HEK293T (cell line): ENCODE results near the gene GSTA5.
"Not testable (repeated sequence)": the region's sequence is repeated elsewhere in the genome, so short reads cannot be mapped to it uniquely, and the experiment has no call there.

ENCODE experiments used
- CTCF ChIA-PET: fragments of 350-600 bp; formaldehyde crosslinking; extraction: SDS; loops from one replicate; lab custom pipeline; 2021; ENCODE audit warnings: antibody characterized with exemption, inconsistent platforms; lab: Yijun Ruan, JAX
- POLR2A ChIA-PET: fragments of 350-600 bp; formaldehyde crosslinking; extraction: SDS; loops from one replicate; lab custom pipeline; 2020; ENCODE audit warnings: antibody characterized with exemption, inconsistent platforms; lab: Yijun Ruan, JAX
- DNase-seq: peaks from one replicate; pipeline ENCODE4 v3.0.0; 2012; ENCODE audit warnings: mixed read lengths; ENCODE audit errors: extremely low spot score
- ARNT ChIP-seq: fragments of 450-650 bp; IDR thresholded peaks from 2 replicates; pipeline ENCODE4 v1.6.1; 2017; ENCODE audit warnings: mild to moderate bottlenecking
- BHLHE40 ChIP-seq: fragments of 450-650 bp; IDR thresholded peaks from 2 replicates; pipeline ENCODE4 v1.6.1; 2016; ENCODE audit warnings: mild to moderate bottlenecking, moderate library complexity, borderline replicate concordance
- CTBP1 ChIP-seq: fragments of 450-650 bp; IDR thresholded peaks from 2 replicates; pipeline ENCODE4 v1.6.1; 2016; ENCODE audit warnings: borderline replicate concordance
- ELF4 ChIP-seq: fragments of 450-650 bp; IDR thresholded peaks from 2 replicates; pipeline ENCODE4 v1.6.1; 2017; ENCODE audit warnings: antibody characterized with exemption
- FOXA1 ChIP-seq: fragments of 450-650 bp; IDR thresholded peaks from 2 replicates; pipeline ENCODE4 v1.6.1; 2016; ENCODE audit warnings: mild to moderate bottlenecking
- FOXK2 ChIP-seq: fragments of 450-650 bp; IDR thresholded peaks from 2 replicates; pipeline ENCODE4 v1.6.1; 2016; ENCODE audit warnings: mild to moderate bottlenecking
- HDGF ChIP-seq: fragments of 450-650 bp; IDR thresholded peaks from 2 replicates; pipeline ENCODE4 v1.6.1; 2017; ENCODE audit warnings: antibody characterized with exemption, borderline replicate concordance
- L3MBTL2 ChIP-seq: fragments of 450-650 bp; conservative IDR thresholded peaks from 2 replicates; pipeline ENCODE4 v1.6.1; 2016; ENCODE audit warnings: mild to moderate bottlenecking
- LEF1 ChIP-seq: fragments of 450-650 bp; IDR thresholded peaks from 2 replicates; pipeline ENCODE4 v1.6.1; 2017; ENCODE audit warnings: mild to moderate bottlenecking, borderline replicate concordance
- NFRKB ChIP-seq: fragments of 450-650 bp; IDR thresholded peaks from 2 replicates; pipeline ENCODE4 v1.6.1; 2016; ENCODE audit warnings: mild to moderate bottlenecking, moderate library complexity
- PKNOX1 ChIP-seq: fragments of 450-650 bp; IDR thresholded peaks from 2 replicates; pipeline ENCODE4 v1.6.1; 2016
- SP1 ChIP-seq: fragments of 450-650 bp; IDR thresholded peaks from 2 replicates; pipeline ENCODE4 v1.6.1; 2017
- SUZ12 ChIP-seq: fragments of 450-650 bp; IDR thresholded peaks from 2 replicates; pipeline ENCODE4 v1.6.1; 2016; ENCODE audit warnings: mild to moderate bottlenecking
- TARDBP ChIP-seq: fragments of 450-650 bp; IDR thresholded peaks from 2 replicates; pipeline ENCODE4 v1.6.1; 2016
- ZNF384 ChIP-seq: fragments of 450-650 bp; IDR thresholded peaks from 2 replicates; pipeline ENCODE4 v1.6.1; 2016

The GSTA5 gene

DNA sequence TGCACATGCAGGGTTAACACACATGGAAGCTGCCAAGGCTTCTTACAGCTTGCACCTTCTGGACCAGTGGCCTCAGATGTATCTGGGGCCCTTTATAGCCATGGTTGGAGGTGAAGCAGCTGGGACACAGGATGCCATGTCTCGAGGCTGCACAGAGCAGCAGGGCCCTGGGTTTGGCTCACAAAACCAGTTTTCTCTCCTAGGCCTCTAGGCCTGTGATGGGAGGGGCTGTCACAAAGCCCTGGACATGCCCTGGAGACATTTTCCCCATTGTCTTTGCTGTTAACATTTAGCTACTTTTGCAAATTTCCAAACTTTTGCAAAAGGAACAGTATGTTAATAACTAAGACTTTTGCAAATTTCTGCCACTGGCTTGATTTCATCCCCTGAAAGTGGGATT lies 18.8 kb downstream of the GSTA5 start:
- POLR2A ChIA-PET: no interaction called here
- TF ChIP-seq LEF1: no peak
- no peak for TF ChIP-seq FOXK2
- TF ChIP-seq PKNOX1: no peak
- no peak for TF ChIP-seq L3MBTL2
- no peak for TF ChIP-seq CTBP1
- no peak for TF ChIP-seq ZNF384
- no peak for TF ChIP-seq SP1
- TF ChIP-seq SUZ12: no peak
- TF ChIP-seq ELF4: no peak
- TF ChIP-seq ARNT: no peak
- no peak for DNase-seq
- CTCF ChIA-PET: interaction anchor here (0.6 kb wide), 1 partner anchor 67 kb away, joined by 3 read pairs; no protein-coding TSS in a partner anchor

DNA sequence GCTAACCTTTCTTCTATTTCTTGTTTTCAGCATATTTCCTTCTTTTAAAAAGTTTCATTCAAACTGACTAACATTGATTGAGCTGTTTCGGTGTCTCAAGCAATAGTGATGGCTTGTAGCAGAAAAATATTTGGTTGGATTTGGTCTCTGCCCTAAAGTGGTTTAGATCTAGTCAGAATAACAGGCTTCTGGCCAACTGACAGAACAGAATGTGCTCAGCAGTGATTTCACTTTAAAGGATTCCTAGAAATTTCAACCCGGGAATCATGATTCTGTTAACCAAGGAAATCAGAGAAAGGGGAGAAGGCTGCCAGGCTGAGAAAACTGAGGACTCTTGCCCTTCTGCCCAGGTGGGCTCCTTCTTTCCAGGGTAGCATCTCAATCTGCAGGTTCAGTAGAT lies 20.4 kb downstream of the GSTA5 start:
- ChIA-PET POLR2A (no interaction called here), CTCF (interaction anchor here (0.6 kb wide), 1 partner anchor 243 kb away, joined by 3 read pairs; no protein-coding TSS in a partner anchor)
- no peak for DNase-seq
- TF ChIP-seq BHLHE40 (no peak), NFRKB (no peak), FOXK2 (no peak), ZNF384 (no peak), SUZ12 (no peak)

DNA sequence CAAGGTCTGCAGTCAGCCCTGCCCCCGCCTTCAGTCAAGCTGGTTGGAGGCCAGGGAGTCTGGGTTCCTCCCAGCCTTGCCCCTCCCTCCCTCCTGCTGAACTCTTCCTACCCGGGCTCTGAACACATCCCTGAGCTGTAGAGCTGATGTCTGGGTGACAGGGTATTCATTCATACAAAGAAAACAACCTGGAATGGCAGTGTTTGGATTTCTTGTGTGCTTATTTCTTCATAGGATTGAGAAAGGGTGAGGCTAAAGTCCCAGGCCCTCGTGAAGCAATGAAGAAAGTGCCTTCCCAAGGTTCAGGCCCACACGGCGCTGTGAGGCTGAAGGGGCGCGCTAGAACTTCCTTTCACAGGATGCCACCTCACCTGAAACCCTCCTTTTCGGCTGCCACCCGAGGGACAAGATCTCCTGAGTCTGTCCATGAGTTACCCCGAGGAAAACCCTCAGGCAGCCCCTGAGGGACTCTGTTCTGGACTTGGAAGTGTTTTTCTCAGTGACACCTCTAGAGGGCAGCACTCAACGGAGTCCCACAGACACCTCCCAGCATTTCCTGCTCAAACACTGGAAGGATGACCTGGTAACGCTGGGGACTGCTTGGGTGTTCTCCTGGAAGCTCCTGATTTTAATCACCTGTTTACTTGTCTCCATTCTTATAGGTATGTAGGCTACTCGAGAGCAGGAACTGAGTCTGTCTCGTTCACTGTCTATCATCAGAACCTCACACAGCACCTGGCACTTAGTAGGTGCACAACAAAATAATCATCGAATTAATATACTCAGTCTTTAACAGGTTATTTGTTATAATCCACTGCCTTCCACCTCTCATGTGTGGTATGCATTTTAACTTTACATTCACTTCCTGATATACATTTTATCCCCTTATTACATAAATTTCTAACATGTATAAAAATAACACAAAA lies 25.2 kb downstream of the GSTA5 start:
- TF ChIP-seq ZNF384: no peak
- TF ChIP-seq LEF1: no peak
- TF ChIP-seq HDGF: no peak
- TF ChIP-seq FOXA1: no peak
- no peak for TF ChIP-seq SUZ12
- TF ChIP-seq CTBP1: no peak
- TF ChIP-seq L3MBTL2: no peak
- TF ChIP-seq ARNT: no peak
- TF ChIP-seq ELF4: no peak
- TF ChIP-seq NFRKB: no peak
- TF ChIP-seq SP1: no peak
- CTCF ChIA-PET: interaction anchor here (0.6 kb wide), 1 partner anchor 126 kb away, joined by 3 read pairs; no protein-coding TSS in a partner anchor
- DNase-seq: peak; percentile 71
- POLR2A ChIA-PET: no interaction called here

- DNase-seq, POLR2A ChIA-PET, CTCF ChIA-PET: not testable (repeated sequence)
Measured at GRCh38 chr6:52814545-52814944, 26.1 kb downstream of the GSTA5 start.

- DNase-seq, POLR2A ChIA-PET, CTCF ChIA-PET: not testable (repeated sequence)
Measured at GRCh38 chr6:52809777-52810176, 30.8 kb downstream of the GSTA5 start.

- ChIA-PET CTCF (no interaction called here), POLR2A (no interaction called here)
- DNase-seq: no peak
- TF ChIP-seq FOXA1 (no peak), TARDBP (no peak), ZNF384 (no peak), ELF4 (no peak), CTBP1 (no peak), NFRKB (no peak), SUZ12 (no peak), LEF1 (no peak), HDGF (no peak), BHLHE40 (no peak), L3MBTL2 (no peak)
Measured at GRCh38 chr6:52808660-52809059, 32.0 kb downstream of the GSTA5 start.

DNA sequence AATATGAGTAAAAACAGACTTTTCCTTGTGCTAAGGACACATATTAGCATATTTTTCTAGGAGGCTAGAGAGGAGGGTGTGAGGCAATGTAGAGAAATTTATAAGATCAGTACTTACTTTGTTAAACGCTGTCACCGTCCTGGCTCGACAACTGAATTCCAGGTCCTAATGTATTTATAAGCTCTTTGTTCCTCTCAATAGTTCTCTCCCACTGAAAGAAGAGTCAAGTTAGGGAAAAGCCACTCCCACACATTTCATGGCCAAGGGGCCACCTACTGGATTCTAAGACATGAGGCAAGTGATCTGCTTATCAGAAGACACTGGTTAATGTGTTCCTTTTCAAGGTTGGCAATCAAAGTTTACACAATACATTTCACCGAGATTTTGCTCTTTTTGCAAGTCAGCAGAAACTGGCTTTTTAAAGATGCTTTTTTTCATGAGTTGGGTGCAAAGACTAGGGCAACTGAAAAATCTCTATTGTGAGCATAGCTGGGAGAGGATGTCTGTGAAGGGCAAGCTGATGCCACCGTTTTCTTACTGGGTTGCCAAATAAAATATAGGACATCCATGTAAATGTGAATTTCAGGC lies 36.9 kb downstream of the GSTA5 start, which contains the start of gene GSTA1:
GSTA1 (minus strand) TSS at position 149 of the 588 bp plus-strand sequence. CDS start 4,549 bp downstream, outside the sequence.
- DNase-seq, POLR2A ChIA-PET, CTCF ChIA-PET: not testable (repeated sequence)

DNA sequence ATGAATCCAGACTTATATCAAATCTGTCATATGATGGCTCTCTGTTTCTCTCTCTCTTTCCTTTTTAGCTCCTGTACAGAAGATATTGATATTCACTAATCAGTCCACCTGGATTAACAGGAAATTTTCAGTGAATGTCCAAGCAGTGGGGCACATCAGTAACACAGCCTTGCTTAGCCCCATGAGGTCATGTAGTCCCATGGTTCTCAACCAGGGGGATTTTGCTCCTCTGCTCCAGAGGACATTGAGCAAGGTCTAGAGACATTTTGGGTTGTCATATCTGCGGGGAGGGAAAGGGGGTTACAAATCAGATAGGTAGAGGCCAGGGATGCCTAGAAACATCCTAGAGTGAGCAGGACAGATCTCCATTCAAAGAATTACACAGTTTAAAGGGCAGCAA lies 37.8 kb downstream of the GSTA5 start:
- POLR2A ChIA-PET: no interaction called here
- DNase-seq: no peak
- CTCF ChIA-PET: no interaction called here
- TF ChIP-seq L3MBTL2 (no peak), LEF1 (no peak)
